BLaER1 treated with 17β-estradiol and CSF1 and Interleukin-3, amounts not matched to agents 10 nM and 100 nM (cell line): Measurements from ENCODE around the gene CANT1.

Experiments
- H3K27ac ChIP-seq, 11 experiments: shearing (Covaris generic); formaldehyde crosslinking; 2 replicates each; pipeline ENCODE4 v1.8.1; 2022
- H3K27me3 ChIP-seq, 11 experiments: shearing (Covaris generic); formaldehyde crosslinking; 2 replicates each; pipeline ENCODE4 v1.8.1; 2022
- H3K36me3 ChIP-seq, 11 experiments: shearing (Covaris generic); formaldehyde crosslinking; 2 replicates each; pipeline ENCODE4 v1.8.1; 2022
- H3K4me1 ChIP-seq, 10 experiments: shearing (Covaris generic); formaldehyde crosslinking; 2 replicates each; pipeline ENCODE4 v1.8.1; 2022
- H3K4me2 ChIP-seq, 11 experiments: shearing (Covaris generic); formaldehyde crosslinking; 2 replicates each; pipeline ENCODE4 v1.8.1; 2022
- H3K4me3 ChIP-seq, 10 experiments: shearing (Covaris generic); formaldehyde crosslinking; 2 replicates each; pipeline ENCODE4 v1.8.1; 2022
- H3K9ac ChIP-seq, 11 experiments: shearing (Covaris generic); formaldehyde crosslinking; 2 replicates each; pipeline ENCODE4 v1.8.1; 2022
- H3K9me3 ChIP-seq, 11 experiments: shearing (Covaris generic); formaldehyde crosslinking; replicated peaks in 1 of 11; 2 replicates each; pipeline ENCODE4 v1.8.1; 2022
- H4K20me1 ChIP-seq, 11 experiments: shearing (Covaris generic); formaldehyde crosslinking; 2 replicates each; pipeline ENCODE4 v1.8.1; 2022
- Cebpa-rat ChIP-seq, 11 experiments: shearing (Covaris generic); IDR thresholded peaks; 2 replicates each; pipeline ENCODE4 v1.8.1; 2022

The CANT1 gene

GRCh38 chr17:79039171-79039570 is 29.6 kb upstream of the CANT1 start:
- Histone ChIP-seq H3K27me3 (no peaks in the 10 kb centered on the region), H3K4me3 (no peak overlapping the region), H3K27ac (peak overlapping the region in 5 of 11 experiments; percentile 31 to 87 (median 58); a peak in 9 of 22 replicates), H3K9me3 (no peaks in the 10 kb centered on the region), H3K4me2 (peak overlapping the region in 8 of 11 experiments; percentile 33 to 94 (median 76); a peak in 14 of 22 replicates), H3K9ac (peak overlapping the region in 4 of 11 experiments; percentile 32 to 66 (median 56); a peak in 7 of 22 replicates), H4K20me1 (no peaks in the 10 kb centered on the region), H3K36me3 (no peaks in the 10 kb centered on the region), H3K4me1 (peaks cover 8 to 84% (median 49%) of the 10 kb centered on the region in 10 experiments; a peak in 19 of 20 replicates)
- TF ChIP-seq Cebpa-rat (IDR thresholded peaks at IDR 0.05) = no peak

GRCh38 chr17:79038545-79039135 is 29.1 kb upstream of the CANT1 start:
- Histone ChIP-seq H4K20me1 (no peaks in the 10 kb centered on the region), H3K4me2 (peak overlapping the region in 9 of 11 experiments; percentile 3 to 94 (median 76); a peak in 16 of 22 replicates), H3K4me1 (peaks cover 8 to 89% (median 54%) of the 10 kb centered on the region in 10 experiments; a peak in 19 of 20 replicates), H3K27me3 (no peaks in the 10 kb centered on the region), H3K4me3 (no peak overlapping the region), H3K9me3 (no peaks in the 10 kb centered on the region), H3K36me3 (no peaks in the 10 kb centered on the region), H3K9ac (peak overlapping the region in 4 of 11 experiments; percentile 32 to 66 (median 56); a peak in 8 of 22 replicates), H3K27ac (peak overlapping the region in 6 of 11 experiments; percentile 27 to 87 (median 52); a peak in 9 of 22 replicates)
- TF ChIP-seq Cebpa-rat (IDR thresholded peaks at IDR 0.05) = peak in 2 of 11 experiments; percentile 43 to 64; a peak in 3 of 22 replicates

DNA sequence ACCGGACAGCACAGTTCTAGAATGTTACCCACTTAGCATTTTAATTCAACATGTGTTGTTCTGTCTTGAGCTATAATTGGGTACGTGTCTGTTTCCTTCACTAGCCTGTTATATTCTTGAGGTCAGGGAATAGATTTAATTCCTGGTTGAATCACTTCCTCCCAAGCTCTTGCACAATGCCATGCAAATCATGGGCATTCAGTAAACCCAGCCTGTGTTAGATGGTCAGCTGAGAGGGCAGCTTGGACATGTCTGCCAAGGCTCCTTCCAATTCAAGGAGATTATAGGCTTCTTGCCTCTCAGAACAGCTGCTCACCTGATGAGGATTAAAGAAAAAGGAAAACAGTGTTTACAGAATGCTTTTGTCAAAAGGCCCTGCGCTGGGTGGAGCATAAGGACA is 27.0 kb upstream of the CANT1 start:
- Histone ChIP-seq H4K20me1 (no peaks in the 10 kb centered on the region), H3K9me3 (no peaks in the 10 kb centered on the region), H3K27ac (peak overlapping the region in 9 of 11 experiments; percentile 29 to 87 (median 47); a peak in 15 of 22 replicates), H3K4me2 (peak overlapping the region; percentile 8 to 92 (median 82); a peak in 20 of 22 replicates), H3K36me3 (no peaks in the 10 kb centered on the region), H3K9ac (peak overlapping the region in 5 of 11 experiments; percentile 6 to 73 (median 37); a peak in 6 of 22 replicates), H3K4me1 (peaks cover 8 to 87% (median 56%) of the 10 kb centered on the region in 10 experiments; a peak in 19 of 20 replicates), H3K27me3 (no peaks in the 10 kb centered on the region), H3K4me3 (peak overlapping the region in 1 of 10 experiments; percentile 43; a peak in 1 of 20 replicates)
- TF ChIP-seq Cebpa-rat (IDR thresholded peaks at IDR 0.05) = peak in 9 of 11 experiments; percentile 47 to 96 (median 87); a peak in 17 of 22 replicates

GRCh38 chr17:79036181-79036580 is 26.6 kb upstream of the CANT1 start:
- H3K36me3 ChIP-seq = no peaks in the 10 kb centered on the region
- peak overlapping the region in 9 of 11 experiments; percentile 29 to 87 (median 46); a peak in 13 of 22 replicates for H3K27ac ChIP-seq
- H3K4me3 ChIP-seq = peak overlapping the region in 1 of 10 experiments; percentile 43; a peak in 3 of 20 replicates
- peak overlapping the region in 2 of 11 experiments; percentile 35 to 73; a peak in 2 of 22 replicates for H3K9ac ChIP-seq
- H4K20me1 ChIP-seq = no peaks in the 10 kb centered on the region
- no peak for TF ChIP-seq Cebpa-rat (IDR thresholded peaks at IDR 0.05)
- H3K4me2 ChIP-seq = peak overlapping the region; percentile 8 to 92 (median 82); a peak in 20 of 22 replicates
- no peaks in the 10 kb centered on the region for H3K27me3 ChIP-seq
- H3K9me3 ChIP-seq = no peaks in the 10 kb centered on the region
- H3K4me1 ChIP-seq = peaks cover 8 to 82% (median 56%) of the 10 kb centered on the region in 10 experiments; a peak in 19 of 20 replicates

DNA sequence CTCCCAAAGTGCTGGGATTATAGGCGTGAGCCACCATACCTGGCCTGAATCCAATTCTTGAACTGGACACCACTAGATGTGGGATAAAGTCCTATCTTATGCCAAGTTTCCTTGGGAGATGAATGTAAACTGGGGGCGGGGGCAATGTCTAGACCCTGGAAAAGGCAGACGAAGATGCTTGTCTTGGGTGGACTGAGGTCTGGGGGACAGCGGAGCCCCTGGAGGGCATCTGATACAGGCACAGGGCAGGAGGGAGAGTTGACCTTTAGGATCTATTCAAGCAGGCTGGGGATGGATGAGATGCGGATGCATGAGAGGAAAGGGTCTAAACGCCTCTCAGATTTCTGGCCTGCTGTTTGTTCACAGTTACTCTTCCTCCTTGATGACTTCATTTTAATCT is 26.1 kb upstream of the CANT1 start:
- no peak for TF ChIP-seq Cebpa-rat (IDR thresholded peaks at IDR 0.05)
- H3K4me2 ChIP-seq = peak overlapping the region in 10 of 11 experiments; percentile 43 to 92 (median 84); a peak in 17 of 22 replicates
- H3K4me3 ChIP-seq = no peak overlapping the region; a peak in 1 of 20 replicates
- no peaks in the 10 kb centered on the region for H3K27me3 ChIP-seq
- H4K20me1 ChIP-seq = no peaks in the 10 kb centered on the region
- H3K9me3 ChIP-seq = no peaks in the 10 kb centered on the region
- H3K36me3 ChIP-seq = no peaks in the 10 kb centered on the region
- peaks cover 8 to 78% (median 56%) of the 10 kb centered on the region in 10 experiments for H3K4me1 ChIP-seq
- H3K9ac ChIP-seq = no peak overlapping the region
- H3K27ac ChIP-seq = peak overlapping the region in 6 of 11 experiments; percentile 38 to 87 (median 57); a peak in 9 of 22 replicates

DNA sequence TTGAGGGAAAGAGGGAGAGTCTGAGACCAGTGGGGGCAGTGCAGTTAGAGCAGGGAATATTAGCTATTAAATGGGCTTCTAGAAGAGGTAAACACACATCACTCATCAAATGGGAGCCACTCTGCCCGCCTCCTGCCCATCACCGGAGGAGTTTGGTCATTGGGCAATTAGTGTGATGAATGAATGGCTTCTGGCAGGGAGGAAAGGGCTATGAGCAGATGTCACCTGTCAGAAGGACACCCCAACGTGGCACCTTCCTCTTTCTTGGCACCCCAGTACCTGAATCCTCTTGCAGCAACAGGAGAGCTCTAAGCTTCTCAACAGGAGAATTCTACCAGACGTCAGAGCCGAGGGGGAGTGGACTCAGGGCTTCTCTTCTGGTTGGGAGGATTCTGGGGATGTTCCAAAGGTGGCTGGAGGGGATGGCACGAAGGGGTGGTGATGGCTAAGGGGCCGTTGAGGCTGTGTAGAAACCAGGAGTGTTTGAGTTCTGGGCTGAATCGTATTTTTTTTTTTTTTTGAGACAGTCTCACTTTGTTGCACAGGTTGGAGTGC is 25.4 kb upstream of the CANT1 start:
- Histone ChIP-seq H3K9ac (no peak overlapping the region), H3K9me3 (no peaks in the 10 kb centered on the region), H3K27me3 (no peaks in the 10 kb centered on the region), H3K4me2 (peak overlapping the region in 8 of 11 experiments; percentile 24 to 92 (median 86); a peak in 14 of 22 replicates), H3K4me3 (no peak overlapping the region), H4K20me1 (no peaks in the 10 kb centered on the region), H3K36me3 (no peaks in the 10 kb centered on the region), H3K4me1 (peaks cover 15 to 78% (median 59%) of the 10 kb centered on the region in 10 experiments), H3K27ac (no peak overlapping the region; a peak in 1 of 22 replicates)
- no peak for TF ChIP-seq Cebpa-rat (IDR thresholded peaks at IDR 0.05)

DNA sequence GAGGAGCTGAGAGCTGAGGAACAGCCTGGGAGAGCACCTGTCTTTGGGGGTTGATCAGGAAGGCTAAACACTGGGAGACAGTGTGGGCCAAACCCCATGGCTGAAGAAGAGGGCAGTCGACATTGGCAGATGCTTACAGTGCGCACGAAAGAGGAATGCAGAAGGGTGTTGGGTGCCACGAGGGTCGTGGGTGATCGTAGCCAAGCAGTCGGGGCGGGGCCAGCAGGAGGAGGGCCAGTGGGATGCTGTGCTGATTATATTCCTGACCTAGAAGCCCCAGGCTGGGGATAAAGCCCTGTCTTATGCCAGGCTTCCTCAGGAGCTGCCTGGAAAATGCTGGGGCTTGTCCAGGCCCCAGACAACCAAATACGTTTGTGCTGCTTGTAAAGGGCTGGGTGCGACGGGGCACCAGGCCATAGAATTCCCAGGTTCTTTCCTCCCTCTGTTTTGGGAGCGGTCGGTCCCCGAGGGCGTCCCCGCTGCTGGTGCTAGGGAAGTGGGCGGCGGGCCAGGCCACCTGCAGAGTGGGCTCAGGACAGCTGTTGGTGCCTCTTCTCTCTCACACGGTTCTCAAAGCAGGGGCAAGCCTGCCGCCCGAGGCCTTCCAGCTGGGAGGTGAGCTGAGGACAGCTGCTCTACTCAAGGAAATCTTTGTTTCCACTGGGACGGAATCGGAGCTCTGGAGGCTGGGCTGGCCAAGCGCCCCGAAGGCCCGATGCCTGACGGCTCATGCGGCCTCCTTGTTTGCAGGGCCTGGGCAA is 24.4 kb upstream of the CANT1 start:
- H3K36me3 ChIP-seq = no peaks in the 10 kb centered on the region
- no peak overlapping the region for H3K27ac ChIP-seq
- H3K4me3 ChIP-seq = no peak overlapping the region
- H3K4me1 ChIP-seq = peaks cover 26 to 78% (median 63%) of the 10 kb centered on the region in 10 experiments
- no peak overlapping the region for H3K9ac ChIP-seq
- TF ChIP-seq Cebpa-rat (IDR thresholded peaks at IDR 0.05) = no peak
- H3K4me2 ChIP-seq = peak overlapping the region in 8 of 11 experiments; percentile 10 to 92 (median 86); a peak in 13 of 22 replicates
- no peaks in the 10 kb centered on the region for H3K9me3 ChIP-seq
- H4K20me1 ChIP-seq = no peaks in the 10 kb centered on the region; a peak in 1 of 22 replicates
- no peaks in the 10 kb centered on the region for H3K27me3 ChIP-seq

DNA sequence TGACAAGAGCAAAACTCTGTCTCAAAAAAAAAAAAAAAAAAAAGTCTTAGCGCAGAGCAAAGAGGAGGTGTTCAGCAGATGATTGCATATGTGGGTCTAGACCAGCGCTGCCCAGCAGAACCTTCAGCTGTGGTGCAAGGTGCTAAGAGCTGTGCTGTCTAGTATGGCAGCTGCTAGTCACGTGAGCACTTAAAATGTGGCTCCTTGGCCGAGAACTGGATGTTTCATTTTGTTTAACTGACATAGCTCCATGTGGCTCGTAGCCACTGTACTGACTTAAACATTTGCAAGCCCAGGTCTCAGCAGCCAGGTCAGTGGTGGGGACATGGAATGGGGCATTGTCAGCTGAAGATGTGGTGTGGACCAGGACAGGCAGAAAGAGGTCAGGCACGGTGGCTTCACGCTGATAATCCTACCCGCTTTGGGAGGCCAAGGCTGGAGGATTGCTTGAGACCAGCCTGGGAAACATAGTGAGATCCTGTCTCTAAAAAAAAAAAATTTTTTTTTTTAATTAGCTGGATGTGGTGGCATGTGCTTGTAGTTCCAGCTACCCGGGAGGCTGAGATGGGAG is 23.6 kb upstream of the CANT1 start:
- no peak for TF ChIP-seq Cebpa-rat (IDR thresholded peaks at IDR 0.05)
- H3K27ac ChIP-seq = no peak overlapping the region
- H3K27me3 ChIP-seq = no peaks in the 10 kb centered on the region
- H3K4me2 ChIP-seq = peak overlapping the region in 3 of 11 experiments; percentile 85 to 91 (median 86); a peak in 5 of 22 replicates
- H3K4me3 ChIP-seq = no peak overlapping the region
- H3K4me1 ChIP-seq = peaks cover 34 to 78% (median 63%) of the 10 kb centered on the region in 10 experiments
- H3K9me3 ChIP-seq = no peaks in the 10 kb centered on the region
- no peaks in the 10 kb centered on the region for H3K36me3 ChIP-seq
- H4K20me1 ChIP-seq = peaks cover 0 to under 1% (median 0%) of the 10 kb centered on the region in 11 experiments; a peak in 1 of 22 replicates
- no peak overlapping the region for H3K9ac ChIP-seq
